ENCODE results near the gene GPR26.

GRCh38 chr10:123729523-123729922 is 63.4 kb downstream of the GPR26 start:
- TF ChIP-seq, protein P1, sequence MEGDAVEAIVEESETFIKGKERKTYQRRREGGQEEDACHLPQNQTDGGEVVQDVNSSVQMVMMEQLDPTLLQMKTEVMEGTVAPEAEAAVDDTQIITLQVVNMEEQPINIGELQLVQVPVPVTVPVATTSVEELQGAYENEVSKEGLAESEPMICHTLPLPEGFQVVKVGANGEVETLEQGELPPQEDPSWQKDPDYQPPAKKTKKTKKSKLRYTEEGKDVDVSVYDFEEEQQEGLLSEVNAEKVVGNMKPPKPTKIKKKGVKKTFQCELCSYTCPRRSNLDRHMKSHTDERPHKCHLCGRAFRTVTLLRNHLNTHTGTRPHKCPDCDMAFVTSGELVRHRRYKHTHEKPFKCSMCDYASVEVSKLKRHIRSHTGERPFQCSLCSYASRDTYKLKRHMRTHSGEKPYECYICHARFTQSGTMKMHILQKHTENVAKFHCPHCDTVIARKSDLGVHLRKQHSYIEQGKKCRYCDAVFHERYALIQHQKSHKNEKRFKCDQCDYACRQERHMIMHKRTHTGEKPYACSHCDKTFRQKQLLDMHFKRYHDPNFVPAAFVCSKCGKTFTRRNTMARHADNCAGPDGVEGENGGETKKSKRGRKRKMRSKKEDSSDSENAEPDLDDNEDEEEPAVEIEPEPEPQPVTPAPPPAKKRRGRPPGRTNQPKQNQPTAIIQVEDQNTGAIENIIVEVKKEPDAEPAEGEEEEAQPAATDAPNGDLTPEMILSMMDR (IDR thresholded peaks at IDR 0.05): no peak
- no peak for TF ChIP-seq POLR2AphosphoS5 (IDR thresholded peaks at IDR 0.05)
- no peak for TF ChIP-seq POLR2A (IDR thresholded peaks at IDR 0.05)

Data from suprapubic skin (tissue), 4 donors.